GM19238 (cell line): ENCODE results near the gene NR2C2AP.

ENCODE experiments used
- DNase-seq: peaks from one replicate; pipeline ENCODE4 v3.0.0; 2011; ENCODE audit warnings: low spot score; ENCODE audit not compliant: insufficient read length

Gene NR2C2AP

DNA sequence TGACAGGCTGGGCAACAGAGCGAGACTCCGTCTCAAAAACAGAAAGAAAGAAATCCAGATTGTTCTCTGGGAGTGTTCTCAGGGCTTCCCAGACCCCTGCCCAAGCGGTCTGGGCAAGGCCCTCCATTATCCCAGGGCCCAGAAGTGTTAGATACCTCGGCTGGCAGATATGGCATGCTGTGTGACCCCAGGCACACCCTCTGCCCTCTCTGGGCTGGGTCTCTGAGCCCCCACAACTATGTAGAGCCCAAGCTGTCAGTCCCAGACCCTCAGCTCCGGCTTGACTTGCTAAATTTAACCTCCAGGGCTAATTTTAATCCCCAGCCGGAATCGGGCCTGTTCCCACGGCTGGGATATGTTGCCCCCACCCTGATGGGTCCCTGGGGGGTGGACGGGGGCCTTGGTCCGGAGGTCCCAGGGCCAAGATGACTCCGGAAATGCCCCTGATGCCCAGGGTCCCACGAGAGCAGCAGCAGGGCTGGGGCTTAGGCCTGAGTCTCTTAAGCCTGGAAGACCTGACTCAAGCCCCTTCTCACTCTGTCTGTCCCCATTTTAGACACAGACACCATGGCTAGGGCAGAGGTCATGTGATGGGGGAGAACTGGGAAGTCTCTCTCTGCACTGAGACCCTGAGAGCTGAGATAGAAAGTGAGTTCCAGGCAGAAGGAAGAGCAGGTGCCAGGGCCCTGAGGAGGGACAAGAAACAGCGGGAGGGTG lies 50.4 kb downstream of the NR2C2AP start:
- no peak for DNase-seq

DNA sequence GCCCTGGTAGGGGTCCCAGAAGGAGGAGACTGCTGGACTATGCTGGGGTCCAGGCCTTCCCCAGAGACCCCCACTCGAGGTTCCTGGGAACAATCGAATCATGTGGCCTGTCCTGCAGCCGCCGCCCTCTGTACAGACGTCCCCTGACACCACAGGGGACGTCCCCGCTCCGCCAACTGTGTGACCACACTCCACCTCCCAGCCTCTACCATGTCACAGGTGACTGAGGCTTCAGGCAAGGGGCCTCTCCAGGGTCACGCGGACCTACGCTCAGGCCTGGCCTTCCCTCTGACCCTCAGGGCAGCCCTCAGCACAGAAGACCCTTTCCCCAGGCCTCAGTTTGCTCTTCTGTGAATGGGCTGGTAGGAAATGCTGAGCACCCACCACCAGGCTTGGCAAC lies 51.8 kb downstream of the NR2C2AP start:
- DNase-seq = no peak
